Lung (tissue), 12 donors: ENCODE data around the gene BCL7B. TPM values are rescaled to one million over a fixed set of nuclear protein-coding genes. Genes with fewer than 3 reads are reported as not detected.

Source experiments
- ATAC-seq: fragments of 200-7000 bp; cut with Tn5 transposase; one replicate; pipeline ENCODE4 v1.9.1; 2020; ENCODE audit warnings: moderate number of reproducible peaks; ENCODE audit not compliant: insufficient read depth, low FRiP score
- DNase-seq, 3 donors: peaks; one replicate each; pipeline ENCODE4 v3.0.0-alpha.2; 2013 to 2017
- H3K27ac ChIP-seq, 2 donors: one replicate each; pipeline ENCODE4 v1.5.1; 2013; ENCODE audit warnings: mild to moderate bottlenecking in 2 of 2, moderate library complexity in 2 of 2, control low read depth in 1 of 2, inconsistent platforms in 1 of 2, low read depth in 1 of 2, low read length in 1 of 2
- H3K27me3 ChIP-seq, 3 donors: one replicate each; pipeline ENCODE4 v1.5.1; 2013; ENCODE audit warnings: low read length in 2 of 3; ENCODE audit not compliant: control insufficient read depth in 3 of 3, insufficient read depth in 3 of 3
- H3K36me3 ChIP-seq, 4 donors: one replicate each; pipeline ENCODE4 v1.5.1; 2013; ENCODE audit warnings: low read length in 4 of 4, mild to moderate bottlenecking in 1 of 4, moderate library complexity in 1 of 4; ENCODE audit not compliant: control insufficient read depth in 4 of 4, insufficient read depth in 4 of 4
- H3K4me1 ChIP-seq, 5 donors: one replicate each; pipeline ENCODE4 v1.5.1; 2013; ENCODE audit warnings: low read length in 5 of 5, mild to moderate bottlenecking in 2 of 5, moderate library complexity in 1 of 5; ENCODE audit not compliant: control insufficient read depth in 5 of 5, insufficient read depth in 5 of 5
- H3K4me3 ChIP-seq: one replicate; pipeline ENCODE4 v1.5.1; 2013; ENCODE audit warnings: mild to moderate bottlenecking, control low read depth, moderate library complexity
- H3K9ac ChIP-seq, 2 donors: one replicate each; pipeline ENCODE4 v1.5.1; 2013; ENCODE audit warnings: low read length in 2 of 2, control low read depth in 1 of 2; ENCODE audit not compliant: insufficient read depth in 1 of 2
- H3K9me3 ChIP-seq, 4 donors: one replicate each; pipeline ENCODE4 v1.5.1; 2013; ENCODE audit warnings: low read length in 3 of 4, mild to moderate bottlenecking in 1 of 4, moderate library complexity in 1 of 4; ENCODE audit not compliant: control insufficient read depth in 4 of 4, insufficient read depth in 3 of 4
- WGBS, 2 donors: extraction: QIAGEN DNeasy Blood & Tissue Kit; methylation state at CpG; one replicate each; pipeline ENCODE4 v1.1.7; 2013; 5-methylcytosine and 5-hydroxymethylcytosine counted together
- polyA plus RNA-seq, 2 donors: library from polyadenylated mRNA; stranded (reverse); fragments of 200-250 nt; gene quantifications; one replicate each; pipeline ENCODE4 v1.2.1, GENCODE V29; 2013
- total RNA-seq, 2 donors: library from RNA; depleted of rRNA in 1 of 2; stranded (reverse); fragments of >200 nt in 1 of 2; gene quantifications; one replicate each; pipeline ENCODE4 v1.2.1, GENCODE V29; 2014 to 2021
- TF ChIP-seq, protein P1 (sequence below): IDR thresholded peaks from 2 replicates; pipeline ENCODE4 v1.5.1; 2012; ENCODE audit warnings: mild to moderate bottlenecking; ENCODE audit errors: control extremely low read depth, extremely low read depth
- donor health status: control.
- donor health status: control.
- donor health status: Bipolar disorder and iron deficiency.
- donor health status: healthy.
- donor health status: DM: yes; HTN: yes; CAD: no.

BCL7B gene
- total and polyA plus RNA-seq, 4 donors, result 17.7 to 71.0 (median 60.6) TPM

DNA sequence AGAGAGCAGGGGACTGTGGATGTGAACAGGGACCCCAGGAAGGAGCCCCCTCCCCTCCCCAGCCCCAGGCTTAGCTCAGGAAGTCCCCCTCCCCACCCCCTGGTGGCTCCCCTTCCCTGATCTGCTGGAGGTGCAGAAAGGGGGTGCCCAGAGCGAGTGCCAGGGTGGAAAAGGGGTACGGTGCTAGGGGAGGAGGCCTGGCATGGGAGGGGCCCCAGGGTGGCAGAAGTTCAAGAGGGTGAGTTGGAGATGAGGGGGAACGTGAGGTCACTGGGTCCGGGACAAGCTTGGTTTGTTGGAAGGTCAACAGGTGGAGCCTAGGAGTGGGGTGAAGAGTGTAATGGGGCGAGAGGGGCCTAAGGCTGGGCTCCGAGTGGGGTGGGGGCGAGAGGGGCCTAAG is 42.4 kb upstream of the BCL7B start:
- Histone ChIP-seq H3K9ac (no peak overlapping the region), H3K36me3 (no peaks in the 10 kb centered on the region), H3K4me1 (no peaks in the 10 kb centered on the region), H3K9me3 (no peaks in the 10 kb centered on the region), H3K27me3 (peaks cover 0 to 12% (median 7%) of the 10 kb centered on the region in 3 donors), H3K27ac (no peak overlapping the region), H3K4me3 (no peak overlapping the region)
- DNase-seq (no peak), ATAC-seq (no peak)
- TF ChIP-seq, protein P1, sequence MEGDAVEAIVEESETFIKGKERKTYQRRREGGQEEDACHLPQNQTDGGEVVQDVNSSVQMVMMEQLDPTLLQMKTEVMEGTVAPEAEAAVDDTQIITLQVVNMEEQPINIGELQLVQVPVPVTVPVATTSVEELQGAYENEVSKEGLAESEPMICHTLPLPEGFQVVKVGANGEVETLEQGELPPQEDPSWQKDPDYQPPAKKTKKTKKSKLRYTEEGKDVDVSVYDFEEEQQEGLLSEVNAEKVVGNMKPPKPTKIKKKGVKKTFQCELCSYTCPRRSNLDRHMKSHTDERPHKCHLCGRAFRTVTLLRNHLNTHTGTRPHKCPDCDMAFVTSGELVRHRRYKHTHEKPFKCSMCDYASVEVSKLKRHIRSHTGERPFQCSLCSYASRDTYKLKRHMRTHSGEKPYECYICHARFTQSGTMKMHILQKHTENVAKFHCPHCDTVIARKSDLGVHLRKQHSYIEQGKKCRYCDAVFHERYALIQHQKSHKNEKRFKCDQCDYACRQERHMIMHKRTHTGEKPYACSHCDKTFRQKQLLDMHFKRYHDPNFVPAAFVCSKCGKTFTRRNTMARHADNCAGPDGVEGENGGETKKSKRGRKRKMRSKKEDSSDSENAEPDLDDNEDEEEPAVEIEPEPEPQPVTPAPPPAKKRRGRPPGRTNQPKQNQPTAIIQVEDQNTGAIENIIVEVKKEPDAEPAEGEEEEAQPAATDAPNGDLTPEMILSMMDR, result no peak
- 53 to 69% methylated on average over 7 of the region's 7 CpGs for WGBS, 2 donors

DNA sequence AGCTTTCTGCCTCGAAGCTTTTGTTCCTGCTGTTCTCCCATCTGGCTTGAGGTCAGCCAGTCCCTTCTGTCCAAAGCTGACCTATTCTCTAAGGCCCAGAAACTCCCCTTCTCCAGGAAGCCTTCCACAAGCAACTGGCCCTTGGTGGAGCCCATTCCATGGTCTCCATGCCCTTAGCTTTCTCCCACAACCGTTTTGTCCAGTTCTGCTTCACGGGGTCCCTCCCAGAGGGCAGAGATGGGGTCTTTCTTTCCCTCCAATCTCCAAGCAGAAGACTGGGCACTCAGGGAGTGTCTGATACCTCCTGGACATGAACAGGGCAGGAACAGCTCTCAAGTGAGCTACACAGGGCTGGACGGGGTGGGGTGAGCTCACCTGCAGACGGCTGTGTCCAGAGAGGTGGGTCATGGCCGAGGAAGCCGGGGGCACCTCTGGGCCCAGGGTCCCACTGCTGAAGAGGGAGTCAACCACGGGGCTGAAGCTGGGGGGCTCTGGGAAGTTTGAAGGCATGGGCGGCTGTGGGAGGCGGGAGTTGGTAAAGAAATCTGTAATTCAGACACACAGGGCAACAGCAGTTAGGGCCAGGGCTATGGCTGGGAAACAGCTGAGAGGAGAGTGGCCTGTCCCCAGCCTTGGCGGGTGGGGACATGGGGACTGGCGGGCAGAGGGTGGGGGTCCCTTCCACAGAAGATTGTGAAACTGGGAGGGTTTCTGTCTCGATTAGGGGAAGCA is 41.8 kb upstream of the BCL7B start:
- TF ChIP-seq, protein P1, result no peak
- WGBS, 2 donors, result 69 to 71% methylated on average over 13 of the region's 13 CpGs
- Histone ChIP-seq H3K9me3 (no peaks in the 10 kb centered on the region), H3K36me3 (no peaks in the 10 kb centered on the region), H3K9ac (no peak overlapping the region), H3K4me1 (no peaks in the 10 kb centered on the region), H3K27ac (no peak overlapping the region), H3K4me3 (no peak overlapping the region), H3K27me3 (peaks cover 0 to 12% (median 7%) of the 10 kb centered on the region in 3 donors)
- DNase-seq (no peak), ATAC-seq (no peak)

DNA sequence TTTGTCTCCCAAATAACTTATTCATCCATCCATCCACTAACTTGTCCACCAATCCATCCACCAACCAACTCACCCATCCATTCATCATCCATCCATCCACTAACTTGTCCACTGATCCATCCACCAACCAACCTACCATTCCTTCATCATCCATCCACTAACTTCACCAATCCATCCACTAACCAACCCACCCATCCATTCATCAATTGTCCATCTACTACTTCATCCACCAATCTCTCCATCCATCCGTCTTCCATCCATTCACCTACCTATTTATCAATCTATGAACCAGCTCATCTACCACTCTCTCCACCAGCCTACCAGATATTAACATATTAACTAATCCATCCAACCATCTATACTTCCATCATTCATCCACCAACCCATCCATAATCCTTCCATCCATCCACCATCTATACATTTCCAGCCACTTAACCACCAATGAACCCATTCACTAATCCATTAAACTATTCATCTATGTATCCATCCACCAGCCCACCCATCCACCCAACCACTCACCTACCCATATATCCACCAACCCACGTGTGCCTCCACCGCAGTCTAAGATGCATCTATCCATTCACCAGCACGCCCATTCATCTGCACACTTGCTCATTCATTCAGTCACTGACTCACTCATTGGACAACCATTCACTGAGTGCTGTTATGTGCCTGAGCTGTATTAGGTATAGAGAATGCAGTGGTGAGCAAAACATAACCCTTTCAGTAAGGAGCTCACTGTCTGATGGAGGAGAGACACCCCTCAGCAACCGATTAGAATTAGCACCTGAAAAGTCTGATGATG is 40.7 kb upstream of the BCL7B start:
- Histone ChIP-seq H3K27me3 (peaks cover 0 to 12% (median 7%) of the 10 kb centered on the region in 3 donors), H3K27ac (no peak overlapping the region), H3K36me3 (no peaks in the 10 kb centered on the region), H3K4me3 (no peak overlapping the region), H3K9me3 (no peaks in the 10 kb centered on the region), H3K4me1 (no peaks in the 10 kb centered on the region), H3K9ac (no peak overlapping the region)
- TF ChIP-seq, protein P1, result no peak
- DNase-seq (no peak), ATAC-seq (no peak)
- 87 to 89% methylated on average over 5 of the region's 5 CpGs for WGBS, 2 donors
